ENCODE measurements around the gene MYL1. TPM values are rescaled to one million over a fixed set of nuclear protein-coding genes. Genes with fewer than 3 reads are reported as not detected.

The MYL1 gene
- total RNA-seq, 1 experiment from 2014 or later = 3.3 TPM

Other genes starting within 250 kb of the MYL1 start
- gene KANSL1L, start 143.8 kb downstream of the MYL1 start, total RNA-seq (2014; rRNA removed; shearing (Covaris generic)) = 23.3 and 24.3 TPM in 2 replicates
- 1.2 and 1.6 TPM in 2 replicates for gene ACADL, start 89.7 kb downstream of the MYL1 start, total RNA-seq (2014; rRNA removed; shearing (Covaris generic))
- 38.2 and 42.9 TPM in 2 replicates for gene LANCL1, start 161.6 kb upstream of the MYL1 start, total RNA-seq (2014; rRNA removed; shearing (Covaris generic))
- gene CPS1, start 241.4 kb upstream of the MYL1 start, total RNA-seq (2014; rRNA removed; shearing (Covaris generic)) = 26.4 and 28.3 TPM in 2 replicates